IMR-90 (cell line): ENCODE data around the gene USP50. TPM values are rescaled to one million over a fixed set of nuclear protein-coding genes. Genes with fewer than 3 reads are reported as not detected.

Source experiments
- ATAC-seq: fragments of 200-7000 bp; cut with Tn5 transposase; 2 replicates; pipeline ENCODE4 v1.9.1; 2020; ENCODE audit warnings: low read depth, mild to moderate bottlenecking, moderate library complexity
- BruUV-seq: library from RNA; stranded (reverse); fragments of 400-500 nt; replicated peaks from 2 replicates; lab custom pipeline; 2021; lab: Mats Ljungman, UMichigan
- CTCF ChIA-PET: fragments of 300-600 bp; formaldehyde crosslinking; extraction: SDS; loops from one replicate; lab custom pipeline; 2021; ENCODE audit warnings: antibody characterized with exemption; lab: Yijun Ruan, JAX
- POLR2A ChIA-PET: fragments of 300-600 bp; sonication (Branson Sonifier 250); formaldehyde crosslinking; loops from one replicate; lab custom pipeline; 2022; ENCODE audit warnings: antibody characterized with exemption; ENCODE audit not compliant: unreplicated experiment; lab: Charles Lee
- DNase-seq: peaks from one replicate; pipeline ENCODE4 v3.0.0; 2013
- H2AFZ ChIP-seq: replicated peaks from 2 replicates; pipeline ENCODE3; 2013; ENCODE audit warnings: low read length, mild to moderate bottlenecking; ENCODE audit not compliant: poor library complexity
- H2AK5ac ChIP-seq: 2 replicates; pipeline ENCODE4 v1.6.1; 2013; ENCODE audit warnings: low read depth, low read length, inconsistent platforms
- H2AK9ac ChIP-seq: replicated peaks from 2 replicates; pipeline ENCODE3; 2013; ENCODE audit warnings: mild to moderate bottlenecking, low read depth, low read length, moderate library complexity; ENCODE audit not compliant: poor library complexity
- H2BK120ac ChIP-seq: 2 replicates; pipeline ENCODE4 v1.6.1; 2013; ENCODE audit warnings: low read depth, low read length, inconsistent platforms
- H2BK15ac ChIP-seq: 3 replicates; pipeline ENCODE4 v1.6.1; 2013; ENCODE audit warnings: low read depth, low read length, inconsistent platforms
- H2BK20ac ChIP-seq: 2 replicates; pipeline ENCODE4 v1.6.1; 2013; ENCODE audit warnings: low read depth, mild to moderate bottlenecking, inconsistent platforms, low read length, moderate library complexity
- H2BK5ac ChIP-seq: 2 replicates; pipeline ENCODE4 v1.6.1; 2013; ENCODE audit warnings: mild to moderate bottlenecking, low read depth, low read length, inconsistent platforms; ENCODE audit not compliant: poor library complexity, severe bottlenecking
- H3K14ac ChIP-seq: replicated peaks from 2 replicates; pipeline ENCODE4 v1.6.1; 2013; ENCODE audit warnings: low read depth, low read length, inconsistent platforms
- H3K18ac ChIP-seq: 2 replicates; pipeline ENCODE4 v1.6.1; 2013; ENCODE audit warnings: low read depth, low read length, control low read depth
- H3K23ac ChIP-seq: 2 replicates; pipeline ENCODE4 v1.6.1; 2013; ENCODE audit warnings: low read depth, low read length, inconsistent platforms
- H3K27ac ChIP-seq: 2 replicates; pipeline ENCODE4 v1.5.1; 2013; ENCODE audit warnings: mild to moderate bottlenecking, control low read depth, low read length; ENCODE audit not compliant: insufficient read depth
- H3K27me3 ChIP-seq: 2 replicates; pipeline ENCODE4 v1.6.1; 2013; ENCODE audit warnings: low read length; ENCODE audit not compliant: control insufficient read depth, insufficient read depth
- H3K36me3 ChIP-seq: 2 replicates; pipeline ENCODE4 v1.6.1; 2013; ENCODE audit warnings: low read length, mixed read lengths; ENCODE audit not compliant: control insufficient read depth, insufficient read depth
- H3K4ac ChIP-seq: 2 replicates; pipeline ENCODE4 v1.6.1; 2013; ENCODE audit warnings: low read depth, low read length, inconsistent platforms
- H3K4me1 ChIP-seq: 2 replicates; pipeline ENCODE4 v1.6.1; 2013; ENCODE audit warnings: low read length, mixed read lengths; ENCODE audit not compliant: control insufficient read depth, insufficient read depth
- H3K4me2 ChIP-seq: 2 replicates; pipeline ENCODE4 v1.6.1; 2013; ENCODE audit warnings: low read depth, mild to moderate bottlenecking, control low read depth, low read length, moderate library complexity
- H3K4me3 ChIP-seq: 2 replicates; pipeline ENCODE4 v1.5.1; 2013; ENCODE audit warnings: low read depth, mild to moderate bottlenecking, control low read depth, low read length, moderate library complexity; ENCODE audit not compliant: insufficient read depth
- H3K56ac ChIP-seq: 2 replicates; pipeline ENCODE4 v1.6.1; 2013; ENCODE audit warnings: low read length, inconsistent platforms; ENCODE audit not compliant: insufficient read depth; ENCODE audit errors: extremely low read depth
- H3K79me1 ChIP-seq, 2 experiments: 2 replicates each; pipeline ENCODE4 v1.6.1; 2013; ENCODE audit warnings: low read length in 2 of 2, inconsistent platforms in 1 of 2, low read depth in 1 of 2
- H3K9ac ChIP-seq: 2 replicates; pipeline ENCODE4 v1.6.1; 2013; ENCODE audit warnings: low read depth, low read length, control low read depth
- H3K9me1 ChIP-seq: 2 replicates; pipeline ENCODE4 v1.6.1; 2013; ENCODE audit warnings: low read length, inconsistent platforms; ENCODE audit not compliant: insufficient read depth
- H3K9me3 ChIP-seq: 2 replicates; pipeline ENCODE4 v1.6.1; 2013; ENCODE audit warnings: low read length; ENCODE audit not compliant: control insufficient read depth, insufficient read depth
- H4K20me1 ChIP-seq: 2 replicates; pipeline ENCODE4 v1.6.1; 2013; ENCODE audit warnings: low read length, inconsistent platforms; ENCODE audit not compliant: insufficient read depth
- H4K5ac ChIP-seq: 2 replicates; pipeline ENCODE4 v1.6.1; 2013; ENCODE audit warnings: mild to moderate bottlenecking, low read depth, low read length, control low read depth
- H4K8ac ChIP-seq, 2 experiments: 2 replicates each; pipeline ENCODE4 v1.6.1; 2013; ENCODE audit warnings: low read depth in 2 of 2, low read length in 2 of 2, control low read depth in 1 of 2, inconsistent platforms in 1 of 2
- H4K91ac ChIP-seq: 2 replicates; pipeline ENCODE4 v1.6.1; 2013; ENCODE audit warnings: low read depth, low read length, inconsistent platforms; ENCODE audit not compliant: insufficient read depth
- BHLHE40 ChIP-seq: fragments of 150-350 bp; IDR thresholded peaks from 2 replicates; pipeline ENCODE4 v1.6.1; 2016; ENCODE audit warnings: mild to moderate bottlenecking, low read depth, low read length
- CEBPB ChIP-seq: IDR thresholded peaks from 2 replicates; pipeline ENCODE4 v1.6.1; 2012; ENCODE audit warnings: low read depth, low read length, improper control_type of control experiment
- CHD1 ChIP-seq: IDR thresholded peaks from 2 replicates; pipeline ENCODE4 v1.6.1; 2012; ENCODE audit warnings: low read depth, low read length, improper control_type of control experiment
- ELK1 ChIP-seq: fragments of 150-350 bp; IDR thresholded peaks from 2 replicates; pipeline ENCODE4 v1.6.1; 2016; ENCODE audit warnings: low read depth, mild to moderate bottlenecking, low read length, moderate library complexity, borderline replicate concordance
- FOS ChIP-seq: fragments of 150-350 bp; IDR thresholded peaks from 2 replicates; pipeline ENCODE4 v1.6.1; 2016; ENCODE audit warnings: low read depth, low read length
- MAFK ChIP-seq: IDR thresholded peaks from 2 replicates; pipeline ENCODE4 v1.6.1; 2012; ENCODE audit warnings: low read depth, low read length, improper control_type of control experiment
- MAZ ChIP-seq: IDR thresholded peaks from 2 replicates; pipeline ENCODE4 v1.6.1; 2012; ENCODE audit warnings: low read depth, mild to moderate bottlenecking, low read length, improper control_type of control experiment, moderate library complexity, borderline replicate concordance
- MXI1 ChIP-seq: IDR thresholded peaks from 2 replicates; pipeline ENCODE4 v1.6.1; 2012; ENCODE audit warnings: low read depth, mild to moderate bottlenecking, low read length, moderate library complexity, borderline replicate concordance
- NFE2L2 ChIP-seq: fragments of 150-350 bp; IDR thresholded peaks from 2 replicates; pipeline ENCODE4 v1.6.1; 2016; ENCODE audit warnings: low read depth, mild to moderate bottlenecking, low read length
- RAD21 ChIP-seq: IDR thresholded peaks from 2 replicates; pipeline ENCODE4 v1.6.1; 2012; ENCODE audit warnings: low read length, improper control_type of control experiment
- RCOR1 ChIP-seq: IDR thresholded peaks from 2 replicates; pipeline ENCODE4 v1.6.1; 2012; ENCODE audit warnings: mild to moderate bottlenecking, low read length, improper control_type of control experiment; ENCODE audit not compliant: insufficient replicate concordance
- RFX5 ChIP-seq: IDR thresholded peaks from 2 replicates; pipeline ENCODE4 v1.8.0; 2012; ENCODE audit warnings: low read depth, mild to moderate bottlenecking, low read length, moderate library complexity
- WGBS, 2 experiments: methylation state at CpG; one replicate each; pipeline versions ENCODE4 v1.1.5 to v1.1.7; 2013; ENCODE audit warnings: missing lambda C conversion rate in 2 of 2; ENCODE audit not compliant: insufficient read length in 1 of 2; ENCODE audit errors: extremely low coverage in 2 of 2; 5-methylcytosine and 5-hydroxymethylcytosine counted together
- dilution Hi-C: fragments of 300-500 bp; cut with HindIII; formaldehyde crosslinking; loops from one replicate; pipeline ENCODE4 v1.14.3; 2018; ENCODE audit warnings: low sequenced_read_pairs; ENCODE audit not compliant: unreplicated experiment
- in situ Hi-C: fragments of 300-500 bp; cut with MboI; formaldehyde crosslinking; loops from 3 replicates; pipeline ENCODE4 v1.14.3; 2019; ENCODE audit warnings: low sequenced_read_pairs, inconsistent platforms, mixed read lengths
- intact Hi-C: fragments of 100-400 bp; cut with micrococcal nuclease; formaldehyde crosslinking; loops from 2 replicates; pipeline ENCODE4 v1.10.0; 2022
- polyA plus RNA-seq, 3 experiments: library from polyadenylated mRNA; depleted of rRNA; stranded (reverse); fragments of >200 nt; gene quantifications; 2 replicates each; pipeline ENCODE4 v1.2.3, GENCODE V29; 2012; ENCODE audit warnings: low replicate concordance in 1 of 3
- total RNA-seq: library from RNA; depleted of rRNA; stranded (reverse); fragments of >200 nt; gene quantifications from 2 replicates; pipeline ENCODE4 v1.2.3, GENCODE V29; 2012

Gene USP50
- total and polyA plus RNA-seq, 2 of the 4 experiments (the other 2 are of a cell fraction) = not detected

- H3K14ac ChIP-seq = no peak overlapping the region
- H3K4me2 ChIP-seq = no peak overlapping the region
- no peak overlapping the region for H3K27ac ChIP-seq
- H2BK20ac ChIP-seq = no peak overlapping the region
- no peaks in the 10 kb centered on the region for H3K9me3 ChIP-seq
- H2BK15ac ChIP-seq = no peak overlapping the region
- H3K4me1 ChIP-seq = no peaks in the 10 kb centered on the region
- TF ChIP-seq RAD21 (no peak), BHLHE40 (no peak), MAZ (no peak), CHD1 (no peak), MAFK (no peak), MXI1 (no peak), RFX5 (no peak), ELK1 (no peak), RCOR1 (no peak), CEBPB (no peak), NFE2L2 (no peak), FOS (no peak)
- no peak overlapping the region for H3K9ac ChIP-seq
- no peak overlapping the region for H2AFZ ChIP-seq
- H2BK5ac ChIP-seq = no peak overlapping the region
- ChIA-PET POLR2A (no interaction called here), CTCF (interaction anchor here (0.6 kb wide), 1 partner anchor 19 kb away, joined by 8 read pairs; no protein-coding TSS in a partner anchor)
- no CpG with 5 or more reads among the region's 4 CpGs for WGBS, 2 experiments
- ATAC-seq (no peak), DNase-seq (no peak)
- H3K4ac ChIP-seq = no peak overlapping the region
- intact Hi-C loops = no loop called here
- H4K8ac ChIP-seq = no peak overlapping the region
- no peak overlapping the region for H4K5ac ChIP-seq
- H4K20me1 ChIP-seq = no peaks in the 10 kb centered on the region
- in situ Hi-C loops = no loop called here
- no peaks in the 10 kb centered on the region for H3K79me1 ChIP-seq
- H3K23ac ChIP-seq = no peak overlapping the region
- no peak overlapping the region for H4K91ac ChIP-seq
- no peaks in the 10 kb centered on the region for H3K36me3 ChIP-seq
- no peak overlapping the region for H2AK5ac ChIP-seq
- dilution Hi-C loops = no loop called here
- H3K18ac ChIP-seq = no peak overlapping the region
- no peak overlapping the region for H2AK9ac ChIP-seq
- BruUV-seq = no TSS peak
- H3K9me1 ChIP-seq = peaks cover 3% of the 10 kb centered on the region; the same call in 1 of the 2 replicates
- H3K4me3 ChIP-seq = no peak overlapping the region
- no peak overlapping the region for H3K56ac ChIP-seq
- no peaks in the 10 kb centered on the region for H3K27me3 ChIP-seq
- no peak overlapping the region for H2BK120ac ChIP-seq
Observed at GRCh38 chr15:50552238-50552637, 5.8 kb upstream of the USP50 start.
